Measurements from ENCODE around the gene LRRC14B. TPM values are rescaled to one million over a fixed set of nuclear protein-coding genes. Genes with fewer than 3 reads are reported as not detected.

LRRC14B gene
- total RNA-seq, 2 experiments from 2014 or later = 4.9 to 9.2 TPM

- no peaks in the 10 kb centered on the region for H3K79me2 ChIP-seq (ENCODE audit: insufficient read depth, low read depth, low read length)
- H2AFZ ChIP-seq (ENCODE audit: low read length) = no peak overlapping the region
- peaks cover 4% of the 10 kb centered on the region; the same call in 1 of the 2 replicates for H3K9me3 ChIP-seq (ENCODE audit: low read length)
- H3K4me2 ChIP-seq (ENCODE audit: low read length) = no peak overlapping the region
- BruUV-seq (replicated peaks) = no TSS peak
- no peak overlapping the region for H3K4me3 ChIP-seq (ENCODE audit: low read depth, low read length, poor library complexity, severe bottlenecking)
- CTCF ChIA-PET (ENCODE audit: unreplicated experiment) = no interaction called here
- intact Hi-C loops (cut with micrococcal nuclease; ENCODE audit: unreplicated experiment) = no loop called here
- H3K4me1 ChIP-seq (ENCODE audit: insufficient read depth, low read length, poor library complexity, severe bottlenecking) = no peaks in the 10 kb centered on the region
- TF ChIP-seq CTCF (conservative IDR thresholded peaks at IDR 0.05; ENCODE audit: low read length) = no peak; the same call in 1 of the 2 replicates
- no peak for TF ChIP-seq EZH2phosphoT487 (IDR thresholded peaks at IDR 0.05; ENCODE audit: borderline replicate concordance, low read depth, low read length)
- POLR2A ChIA-PET = no interaction called here
- DNase-seq (ENCODE audit: low spot score) = no peak
- no peaks in the 10 kb centered on the region for H3K36me3 ChIP-seq (ENCODE audit: insufficient read depth, low read length)
- no peak overlapping the region for H3K27ac ChIP-seq (ENCODE audit: low read depth, low read length, poor library complexity, severe bottlenecking)
- no peaks in the 10 kb centered on the region for H3K9me2 ChIP-seq (ENCODE audit: insufficient read depth, low read length)
- no peaks in the 10 kb centered on the region for H4K20me1 ChIP-seq (ENCODE audit: insufficient read depth, low read length)
Observed at GRCh38 chr5:142246-142810, 49.0 kb upstream of the LRRC14B start.

- no peaks in the 10 kb centered on the region for H3K4me1 ChIP-seq (ENCODE audit: insufficient read depth, low read length, poor library complexity, severe bottlenecking)
- H3K4me3 ChIP-seq (ENCODE audit: low read depth, low read length, poor library complexity, severe bottlenecking) = no peak overlapping the region
- BruUV-seq (replicated peaks) = no TSS peak
- H3K4me2 ChIP-seq (ENCODE audit: low read length) = no peak overlapping the region
- H2AFZ ChIP-seq (ENCODE audit: low read length) = no peak overlapping the region
- no peaks in the 10 kb centered on the region for H4K20me1 ChIP-seq (ENCODE audit: insufficient read depth, low read length)
- no peak for TF ChIP-seq EZH2phosphoT487 (IDR thresholded peaks at IDR 0.05; ENCODE audit: borderline replicate concordance, low read depth, low read length)
- no peak for TF ChIP-seq CTCF (conservative IDR thresholded peaks at IDR 0.05; ENCODE audit: low read length)
- no peak for DNase-seq (ENCODE audit: low spot score)
- no peaks in the 10 kb centered on the region for H3K36me3 ChIP-seq (ENCODE audit: insufficient read depth, low read length)
- intact Hi-C loops (cut with micrococcal nuclease; ENCODE audit: unreplicated experiment) = no loop called here
- no peaks in the 10 kb centered on the region for H3K9me2 ChIP-seq (ENCODE audit: insufficient read depth, low read length)
- H3K9me3 ChIP-seq (ENCODE audit: low read length) = peaks cover 11% of the 10 kb centered on the region
- CTCF ChIA-PET (ENCODE audit: unreplicated experiment) = no interaction called here
- no peaks in the 10 kb centered on the region for H3K79me2 ChIP-seq (ENCODE audit: insufficient read depth, low read depth, low read length)
- no peak overlapping the region for H3K27ac ChIP-seq (ENCODE audit: low read depth, low read length, poor library complexity, severe bottlenecking)
- POLR2A ChIA-PET = no interaction called here
Observed at GRCh38 chr5:143041-143440, 48.3 kb upstream of the LRRC14B start.

- no peak for TF ChIP-seq EZH2phosphoT487 (IDR thresholded peaks at IDR 0.05; ENCODE audit: borderline replicate concordance, low read depth, low read length)
- TF ChIP-seq CTCF (conservative IDR thresholded peaks at IDR 0.05; ENCODE audit: low read length) = no peak
- Histone ChIP-seq H2AFZ (ENCODE audit: low read length) (no peak overlapping the region), H3K4me2 (ENCODE audit: low read length) (no peak overlapping the region), H4K20me1 (ENCODE audit: insufficient read depth, low read length) (no peaks in the 10 kb centered on the region), H3K27ac (ENCODE audit: low read depth, low read length, poor library complexity, severe bottlenecking) (no peak overlapping the region), H3K79me2 (ENCODE audit: insufficient read depth, low read depth, low read length) (no peaks in the 10 kb centered on the region), H3K9me2 (ENCODE audit: insufficient read depth, low read length) (no peaks in the 10 kb centered on the region), H3K4me1 (ENCODE audit: insufficient read depth, low read length, poor library complexity, severe bottlenecking) (no peaks in the 10 kb centered on the region), H3K4me3 (ENCODE audit: low read depth, low read length, poor library complexity, severe bottlenecking) (no peak overlapping the region), H3K9me3 (ENCODE audit: low read length) (peaks cover 20% of the 10 kb centered on the region), H3K36me3 (ENCODE audit: insufficient read depth, low read length) (no peaks in the 10 kb centered on the region)
- intact Hi-C loops (cut with micrococcal nuclease; ENCODE audit: unreplicated experiment) = no loop called here
- POLR2A ChIA-PET = no interaction called here
- no peak for DNase-seq (ENCODE audit: low spot score)
- BruUV-seq (replicated peaks) = no TSS peak
- CTCF ChIA-PET (ENCODE audit: unreplicated experiment) = no interaction called here
Observed at GRCh38 chr5:144941-145340, 46.4 kb upstream of the LRRC14B start.

Data from OCI-LY7 (cell line).